ENCODE results near the gene KLHDC8B. TPM values are rescaled to one million over a fixed set of nuclear protein-coding genes. Genes with fewer than 3 reads are reported as not detected.

The KLHDC8B gene
- total RNA-seq, 1 donor from 2014 or later, result 36.3 TPM

DNA sequence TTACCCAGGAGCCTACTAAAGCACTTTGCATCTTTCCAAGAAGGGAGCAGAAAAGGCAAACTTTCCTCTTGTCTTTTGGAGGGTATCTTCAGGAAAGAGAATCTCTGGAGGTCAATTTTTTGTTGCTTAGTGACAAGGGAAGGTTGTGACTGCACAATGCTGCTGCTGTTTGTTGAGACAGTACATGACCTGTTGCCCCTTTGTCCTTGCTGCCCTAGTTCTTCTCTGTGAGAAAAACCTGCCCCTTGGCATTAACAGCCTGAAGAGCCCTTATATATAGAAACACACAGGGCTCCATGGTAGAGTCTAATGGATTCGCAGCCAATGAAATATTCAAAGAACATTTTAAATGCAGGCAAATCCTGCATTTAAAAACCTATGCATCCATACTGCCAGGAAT lies 20.3 kb downstream of the KLHDC8B start:
- Mint-ChIP-seq H3K9me3 (ENCODE audit: unreplicated experiment) (no peaks in the 10 kb centered on the region), H3K27me3 (ENCODE audit: unreplicated experiment) (no peaks in the 10 kb centered on the region), H3K4me3 (ENCODE audit: unreplicated experiment) (no peak overlapping the region), H3K36me3 (ENCODE audit: unreplicated experiment) (no peaks in the 10 kb centered on the region), H3K27ac (ENCODE audit: unreplicated experiment) (no peak overlapping the region), H3K4me1 (ENCODE audit: low read depth, unreplicated experiment) (no peaks in the 10 kb centered on the region)
- DNase-seq, result no peak
- TF ChIP-seq, protein P1, sequence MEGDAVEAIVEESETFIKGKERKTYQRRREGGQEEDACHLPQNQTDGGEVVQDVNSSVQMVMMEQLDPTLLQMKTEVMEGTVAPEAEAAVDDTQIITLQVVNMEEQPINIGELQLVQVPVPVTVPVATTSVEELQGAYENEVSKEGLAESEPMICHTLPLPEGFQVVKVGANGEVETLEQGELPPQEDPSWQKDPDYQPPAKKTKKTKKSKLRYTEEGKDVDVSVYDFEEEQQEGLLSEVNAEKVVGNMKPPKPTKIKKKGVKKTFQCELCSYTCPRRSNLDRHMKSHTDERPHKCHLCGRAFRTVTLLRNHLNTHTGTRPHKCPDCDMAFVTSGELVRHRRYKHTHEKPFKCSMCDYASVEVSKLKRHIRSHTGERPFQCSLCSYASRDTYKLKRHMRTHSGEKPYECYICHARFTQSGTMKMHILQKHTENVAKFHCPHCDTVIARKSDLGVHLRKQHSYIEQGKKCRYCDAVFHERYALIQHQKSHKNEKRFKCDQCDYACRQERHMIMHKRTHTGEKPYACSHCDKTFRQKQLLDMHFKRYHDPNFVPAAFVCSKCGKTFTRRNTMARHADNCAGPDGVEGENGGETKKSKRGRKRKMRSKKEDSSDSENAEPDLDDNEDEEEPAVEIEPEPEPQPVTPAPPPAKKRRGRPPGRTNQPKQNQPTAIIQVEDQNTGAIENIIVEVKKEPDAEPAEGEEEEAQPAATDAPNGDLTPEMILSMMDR (IDR thresholded peaks at IDR 0.05; ENCODE audit: partially characterized antibody, unreplicated experiment), result no peak

DNA sequence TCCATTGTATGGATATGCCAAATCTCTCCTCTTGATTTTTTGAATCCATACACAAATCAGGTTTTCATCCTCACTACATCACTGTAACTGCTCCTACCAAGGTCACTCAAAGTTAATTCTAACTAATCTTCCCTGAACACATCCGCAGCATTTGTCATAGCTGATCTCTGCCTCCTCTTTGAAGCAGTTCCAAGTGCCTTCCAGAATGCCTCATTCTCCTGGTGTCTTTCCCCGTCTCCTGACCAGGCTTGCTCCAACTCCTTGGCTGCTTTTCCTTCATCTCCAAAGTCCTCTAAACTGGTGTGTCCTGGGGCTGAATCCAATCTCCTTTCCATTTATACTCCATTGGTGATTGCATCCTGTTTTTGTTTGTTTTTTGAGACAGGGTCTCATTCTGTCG lies 26.8 kb downstream of the KLHDC8B start:
- Mint-ChIP-seq H3K36me3 (ENCODE audit: unreplicated experiment) (peaks cover 6% of the 10 kb centered on the region), H3K9me3 (ENCODE audit: unreplicated experiment) (no peaks in the 10 kb centered on the region), H3K27me3 (ENCODE audit: unreplicated experiment) (peaks cover 3% of the 10 kb centered on the region), H3K4me1 (ENCODE audit: low read depth, unreplicated experiment) (no peaks in the 10 kb centered on the region), H3K4me3 (ENCODE audit: unreplicated experiment) (no peak overlapping the region), H3K27ac (ENCODE audit: unreplicated experiment) (no peak overlapping the region)
- TF ChIP-seq, protein P1 (IDR thresholded peaks at IDR 0.05; ENCODE audit: partially characterized antibody, unreplicated experiment), result no peak
- DNase-seq, result no peak

DNA sequence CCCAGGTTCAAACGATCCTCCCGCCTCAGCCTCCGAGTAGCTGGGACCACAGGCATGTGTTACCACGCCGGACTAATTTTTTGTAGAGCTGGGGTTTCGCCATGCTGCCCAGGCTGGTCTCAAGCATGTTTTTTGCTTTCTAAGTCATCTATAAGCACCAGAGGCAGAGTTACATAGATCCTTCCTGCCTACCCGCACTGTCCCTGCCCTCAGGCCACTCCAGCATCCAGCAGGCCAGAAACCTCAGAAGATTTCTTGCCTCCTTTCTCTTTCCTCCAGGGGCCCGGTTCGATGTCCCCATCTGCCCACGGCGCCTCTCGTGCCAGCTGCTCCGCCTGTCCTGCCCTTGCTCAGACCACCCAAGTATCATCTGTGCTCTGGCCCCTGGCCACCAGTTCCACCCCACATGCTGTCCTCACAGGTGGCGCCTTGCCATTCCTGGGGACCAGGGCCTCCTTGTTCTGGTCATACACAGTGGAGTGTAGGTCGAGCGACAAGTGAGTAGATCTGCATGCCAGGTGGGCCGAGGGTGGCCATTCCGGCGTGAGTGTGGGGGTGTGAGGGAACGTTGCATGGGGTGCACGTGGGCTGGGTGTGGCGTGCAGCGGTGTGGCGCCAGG lies 27.3 kb downstream of the KLHDC8B start:
- H3K27ac Mint-ChIP-seq (ENCODE audit: unreplicated experiment), result no peak overlapping the region
- H3K4me3 Mint-ChIP-seq (ENCODE audit: unreplicated experiment), result no peak overlapping the region
- H3K27me3 Mint-ChIP-seq (ENCODE audit: unreplicated experiment), result peaks cover 3% of the 10 kb centered on the region
- no peak for DNase-seq
- H3K4me1 Mint-ChIP-seq (ENCODE audit: low read depth, unreplicated experiment), result no peaks in the 10 kb centered on the region
- H3K36me3 Mint-ChIP-seq (ENCODE audit: unreplicated experiment), result peaks cover 6% of the 10 kb centered on the region
- TF ChIP-seq, protein P1 (IDR thresholded peaks at IDR 0.05; ENCODE audit: partially characterized antibody, unreplicated experiment), result no peak
- no peaks in the 10 kb centered on the region for H3K9me3 Mint-ChIP-seq (ENCODE audit: unreplicated experiment)

DNA sequence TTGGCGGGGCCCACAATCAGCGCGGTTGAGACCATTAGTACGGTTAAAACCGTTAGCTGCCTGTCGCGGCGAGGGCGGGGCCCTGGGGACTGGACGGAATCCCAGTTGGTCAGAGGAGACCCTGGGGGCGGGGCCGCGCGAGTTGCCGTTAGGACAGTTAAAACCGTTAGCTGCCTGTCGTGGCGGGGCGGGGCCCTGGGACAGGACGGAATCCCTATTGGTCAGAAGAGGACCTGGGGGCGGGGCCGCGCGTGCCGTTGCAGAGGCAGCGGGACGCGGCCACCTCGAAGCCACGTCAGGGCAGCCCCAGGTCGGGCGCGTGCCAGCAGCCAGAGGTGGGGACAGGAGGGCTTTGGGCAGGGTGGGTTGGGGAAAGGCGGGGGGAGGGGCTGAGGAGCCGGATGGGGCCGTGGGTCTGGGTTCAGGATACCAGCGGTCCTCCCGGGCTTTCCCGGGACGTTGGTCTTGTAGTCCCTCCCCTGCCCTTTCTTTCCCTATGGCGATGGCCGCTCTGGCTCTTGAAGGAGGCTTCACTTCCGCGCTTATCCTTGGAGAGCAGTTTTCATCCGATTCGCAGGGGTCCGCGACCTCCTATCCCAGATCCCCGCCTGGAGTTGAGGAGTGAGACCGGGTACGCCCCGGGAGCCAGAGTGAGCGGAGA lies 28.0 kb downstream of the KLHDC8B start:
- Mint-ChIP-seq H3K9me3 (ENCODE audit: unreplicated experiment) (no peaks in the 10 kb centered on the region), H3K4me3 (ENCODE audit: unreplicated experiment) (no peak overlapping the region), H3K27me3 (ENCODE audit: unreplicated experiment) (peaks cover 3% of the 10 kb centered on the region), H3K4me1 (ENCODE audit: low read depth, unreplicated experiment) (no peaks in the 10 kb centered on the region), H3K27ac (ENCODE audit: unreplicated experiment) (no peak overlapping the region), H3K36me3 (ENCODE audit: unreplicated experiment) (peaks cover 6% of the 10 kb centered on the region)
- TF ChIP-seq, protein P1 (IDR thresholded peaks at IDR 0.05; ENCODE audit: partially characterized antibody, unreplicated experiment), result no peak
- DNase-seq, result peak; percentile 25

DNA sequence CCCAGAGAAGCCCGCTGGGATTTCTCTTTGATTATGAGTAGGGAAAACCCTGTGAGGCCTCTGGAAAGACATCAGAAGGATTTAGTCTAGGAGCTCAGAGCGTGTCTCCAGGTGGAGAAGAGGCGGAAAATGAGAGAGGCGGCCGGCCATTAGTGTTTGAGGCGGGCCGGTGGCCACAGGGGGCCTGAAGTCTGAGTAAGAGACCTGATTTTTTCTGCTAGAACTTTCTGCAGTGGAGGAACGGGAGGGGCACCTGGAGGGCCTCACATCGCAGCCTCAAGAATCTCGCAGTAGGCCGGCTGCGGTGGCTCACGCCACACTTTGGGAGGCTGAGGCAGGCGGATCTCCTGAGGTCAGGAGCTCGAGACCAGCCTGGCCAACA lies 28.5 kb downstream of the KLHDC8B start:
- Mint-ChIP-seq H3K36me3 (ENCODE audit: unreplicated experiment) (peaks cover 6% of the 10 kb centered on the region), H3K27ac (ENCODE audit: unreplicated experiment) (no peak overlapping the region), H3K9me3 (ENCODE audit: unreplicated experiment) (no peaks in the 10 kb centered on the region), H3K4me1 (ENCODE audit: low read depth, unreplicated experiment) (no peaks in the 10 kb centered on the region), H3K27me3 (ENCODE audit: unreplicated experiment) (peaks cover 3% of the 10 kb centered on the region), H3K4me3 (ENCODE audit: unreplicated experiment) (no peak overlapping the region)
- TF ChIP-seq, protein P1 (IDR thresholded peaks at IDR 0.05; ENCODE audit: partially characterized antibody, unreplicated experiment), result no peak
- no peak for DNase-seq

Measured in glutamatergic neuron (in vitro differentiated cells).